Suprapubic skin (tissue), 4 donors: ENCODE data around the gene FBH1. TPM values are rescaled to one million over a fixed set of nuclear protein-coding genes. Genes with fewer than 3 reads are reported as not detected.

ENCODE experiments used
- DNase-seq, 2 donors: peaks; one replicate each; pipeline ENCODE4 v3.0.0-alpha.2; 2019; ENCODE audit warnings: low spot score in 2 of 2
- H3K27ac ChIP-seq: fragments of 200-600 bp; sonication (generic); one replicate; pipeline ENCODE4 v1.5.1; 2019
- H3K27me3 ChIP-seq: fragments of 200-600 bp; sonication (generic); one replicate; pipeline ENCODE4 v1.5.1; 2019
- H3K36me3 ChIP-seq: fragments of 200-600 bp; sonication (generic); one replicate; pipeline ENCODE4 v1.5.1; 2019
- H3K4me1 ChIP-seq: fragments of 200-600 bp; sonication (generic); one replicate; pipeline ENCODE4 v1.5.1; 2019
- H3K4me3 ChIP-seq: fragments of 200-600 bp; sonication (generic); one replicate; pipeline ENCODE4 v1.5.1; 2019; ENCODE audit warnings: mild to moderate bottlenecking
- H3K9me3 ChIP-seq: fragments of 200-600 bp; sonication (generic); one replicate; pipeline ENCODE4 v1.5.1; 2019
- EP300 ChIP-seq: sonication (generic); formaldehyde crosslinking; IDR thresholded peaks from one replicate; pipeline ENCODE4 v1.6.1; 2017; ENCODE audit warnings: antibody characterized with exemption
- POLR2A ChIP-seq, 2 donors: fragments of 450-650 bp; IDR thresholded peaks; one replicate each; pipeline ENCODE4 v1.6.1; 2017; ENCODE audit warnings: antibody characterized with exemption in 2 of 2, mild to moderate bottlenecking in 2 of 2, moderate library complexity in 2 of 2
- POLR2AphosphoS5 ChIP-seq, 3 donors: sonication (generic); formaldehyde crosslinking; IDR thresholded peaks; one replicate each; pipeline ENCODE4 v1.6.1; 2017; ENCODE audit warnings: antibody characterized with exemption in 3 of 3
- WGBS: methylation state at CpG from one replicate; pipeline ENCODE4 v1.1.5; 2018; 5-methylcytosine and 5-hydroxymethylcytosine counted together
- total RNA-seq, 4 donors: library from RNA; depleted of rRNA; stranded (reverse); fragments of >200 nt; gene quantifications; one replicate each; pipeline ENCODE4 v1.1.0, GENCODE V29; 2016
- TF ChIP-seq, protein P1 (sequence below), 2 donors: fragments of 200-600 bp in 1 of 2; fragments of 450-650 bp in 1 of 2; sonication (generic) in 1 of 2; IDR thresholded peaks; one replicate each; pipeline ENCODE4 v1.5.1; 2016 to 2019; ENCODE audit warnings: antibody characterized with exemption in 2 of 2, mild to moderate bottlenecking in 1 of 2, moderate library complexity in 1 of 2

Gene FBH1
- total RNA-seq, 4 donors from 2014 or later = 70.9 to 131 (median 90.6) TPM

DNA sequence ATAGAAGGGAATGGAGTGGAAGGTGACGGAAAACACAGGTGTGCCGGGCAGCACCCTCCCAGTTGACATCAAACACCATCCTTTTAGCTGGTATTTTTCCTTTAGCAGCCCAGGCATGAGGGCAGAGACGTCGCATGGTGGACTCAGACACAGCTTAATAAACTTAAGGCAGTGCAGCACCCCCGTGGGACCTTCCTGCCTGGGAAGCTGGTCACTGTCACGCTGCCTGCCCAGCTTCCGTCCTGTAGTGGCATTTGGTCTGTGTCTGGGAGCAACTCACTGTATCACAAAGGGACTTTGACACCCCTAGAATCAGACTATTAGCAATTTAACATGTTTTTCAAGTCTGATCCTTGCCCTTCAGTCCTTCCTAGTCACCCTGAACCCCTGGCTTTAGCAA is 51.5 kb downstream of the FBH1 start:
- no peak for TF ChIP-seq POLR2A (IDR thresholded peaks at IDR 0.05)
- no peak for TF ChIP-seq EP300
- TF ChIP-seq POLR2AphosphoS5 (IDR thresholded peaks at IDR 0.05) = no peak
- TF ChIP-seq, protein P1, sequence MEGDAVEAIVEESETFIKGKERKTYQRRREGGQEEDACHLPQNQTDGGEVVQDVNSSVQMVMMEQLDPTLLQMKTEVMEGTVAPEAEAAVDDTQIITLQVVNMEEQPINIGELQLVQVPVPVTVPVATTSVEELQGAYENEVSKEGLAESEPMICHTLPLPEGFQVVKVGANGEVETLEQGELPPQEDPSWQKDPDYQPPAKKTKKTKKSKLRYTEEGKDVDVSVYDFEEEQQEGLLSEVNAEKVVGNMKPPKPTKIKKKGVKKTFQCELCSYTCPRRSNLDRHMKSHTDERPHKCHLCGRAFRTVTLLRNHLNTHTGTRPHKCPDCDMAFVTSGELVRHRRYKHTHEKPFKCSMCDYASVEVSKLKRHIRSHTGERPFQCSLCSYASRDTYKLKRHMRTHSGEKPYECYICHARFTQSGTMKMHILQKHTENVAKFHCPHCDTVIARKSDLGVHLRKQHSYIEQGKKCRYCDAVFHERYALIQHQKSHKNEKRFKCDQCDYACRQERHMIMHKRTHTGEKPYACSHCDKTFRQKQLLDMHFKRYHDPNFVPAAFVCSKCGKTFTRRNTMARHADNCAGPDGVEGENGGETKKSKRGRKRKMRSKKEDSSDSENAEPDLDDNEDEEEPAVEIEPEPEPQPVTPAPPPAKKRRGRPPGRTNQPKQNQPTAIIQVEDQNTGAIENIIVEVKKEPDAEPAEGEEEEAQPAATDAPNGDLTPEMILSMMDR (IDR thresholded peaks at IDR 0.05) = no peak
- Histone ChIP-seq H3K27me3 (no peaks in the 10 kb centered on the region), H3K4me3 (no peak overlapping the region), H3K27ac (peak overlapping the region; percentile 73), H3K36me3 (peaks cover 22% of the 10 kb centered on the region), H3K9me3 (no peaks in the 10 kb centered on the region), H3K4me1 (peaks cover 53% of the 10 kb centered on the region)
- no peak for DNase-seq
- WGBS = 66% methylated on average over 5 of the region's 7 CpGs

DNA sequence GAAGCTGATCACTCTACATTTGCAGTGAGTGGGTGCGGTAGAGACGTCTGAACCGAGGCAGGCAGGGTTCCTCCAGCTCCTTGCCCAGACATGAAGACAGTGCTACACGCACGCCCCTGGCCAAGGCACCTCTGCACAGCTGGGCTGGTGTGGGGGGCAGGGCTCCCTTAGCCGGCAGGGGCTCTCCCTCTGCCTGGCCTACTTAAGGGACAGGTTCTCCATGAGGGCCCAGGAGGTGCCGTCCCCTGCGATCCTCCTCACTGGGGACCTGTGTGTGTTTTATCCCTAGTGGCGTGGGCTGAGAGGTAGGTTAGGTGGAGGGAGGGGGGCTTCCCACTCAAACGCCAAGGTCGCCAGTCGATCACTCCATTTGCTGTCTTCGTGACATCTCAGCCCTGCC is 52.0 kb downstream of the FBH1 start:
- no peak overlapping the region for H3K4me3 ChIP-seq
- H3K9me3 ChIP-seq = no peaks in the 10 kb centered on the region
- H3K36me3 ChIP-seq = peaks cover 17% of the 10 kb centered on the region
- H3K27me3 ChIP-seq = no peaks in the 10 kb centered on the region
- H3K27ac ChIP-seq = peak overlapping the region; percentile 73
- 100% methylated on average over 2 of the region's 13 CpGs for WGBS
- TF ChIP-seq, protein P1 (IDR thresholded peaks at IDR 0.05) = no peak
- TF ChIP-seq POLR2AphosphoS5 (IDR thresholded peaks at IDR 0.05) (no peak), POLR2A (IDR thresholded peaks at IDR 0.05) (no peak)
- no peak for DNase-seq
- peaks cover 53% of the 10 kb centered on the region for H3K4me1 ChIP-seq

GRCh38 chr10:5942474-5942873 is 52.4 kb downstream of the FBH1 start:
- TF ChIP-seq EP300 = no peak
- TF ChIP-seq POLR2AphosphoS5 (IDR thresholded peaks at IDR 0.05) = no peak
- TF ChIP-seq, protein P1 (IDR thresholded peaks at IDR 0.05) = no peak
- no peak for TF ChIP-seq POLR2A (IDR thresholded peaks at IDR 0.05)
- 62% methylated on average over 16 of the region's 16 CpGs for WGBS
- Histone ChIP-seq H3K4me1 (peaks cover 53% of the 10 kb centered on the region), H3K27ac (peak overlapping the region; percentile 73), H3K36me3 (peaks cover 13% of the 10 kb centered on the region), H3K9me3 (no peaks in the 10 kb centered on the region), H3K27me3 (no peaks in the 10 kb centered on the region), H3K4me3 (no peak overlapping the region)
- DNase-seq = no peak

DNA sequence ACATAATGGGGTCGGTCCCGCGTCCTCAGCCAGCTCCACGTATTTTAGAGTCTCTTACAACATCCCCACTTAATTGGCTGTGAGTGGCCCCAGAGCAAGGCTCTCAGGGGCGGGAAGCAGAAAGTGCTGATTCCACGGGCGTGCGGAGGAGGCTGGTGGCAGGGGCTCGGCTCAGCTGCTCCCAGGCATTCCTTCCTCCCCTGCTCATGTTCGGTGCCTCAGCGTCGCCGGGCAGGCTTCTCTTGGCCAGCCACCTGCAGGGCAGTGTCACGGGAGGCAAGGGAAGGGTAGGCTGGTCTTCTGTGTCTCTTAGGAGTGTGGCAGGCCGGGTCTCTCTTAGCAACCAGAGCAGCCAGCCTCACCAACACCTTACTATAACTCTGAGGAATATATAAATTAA is 53.5 kb downstream of the FBH1 start:
- 55% methylated on average over 15 of the region's 15 CpGs for WGBS
- Histone ChIP-seq H3K27me3 (no peaks in the 10 kb centered on the region), H3K36me3 (peaks cover 2% of the 10 kb centered on the region), H3K9me3 (no peaks in the 10 kb centered on the region), H3K4me1 (peaks cover 53% of the 10 kb centered on the region), H3K4me3 (no peak overlapping the region), H3K27ac (peak overlapping the region; percentile 84)
- TF ChIP-seq, protein P1 (IDR thresholded peaks at IDR 0.05) = no peak
- TF ChIP-seq POLR2AphosphoS5 (IDR thresholded peaks at IDR 0.05) (no peak), POLR2A (IDR thresholded peaks at IDR 0.05) (no peak), EP300 (no peak)
- DNase-seq = no peak

- no peaks in the 10 kb centered on the region for H3K27me3 ChIP-seq
- no peaks in the 10 kb centered on the region for H3K9me3 ChIP-seq
- 45% methylated on average over 7 of the region's 7 CpGs for WGBS
- H3K36me3 ChIP-seq = no peaks in the 10 kb centered on the region
- H3K4me1 ChIP-seq = peaks cover 56% of the 10 kb centered on the region
- peak overlapping the region; percentile 84 for H3K27ac ChIP-seq
- peak; percentile 89 to 93 for DNase-seq
- H3K4me3 ChIP-seq = no peak overlapping the region
- TF ChIP-seq POLR2A (IDR thresholded peaks at IDR 0.05) = no peak
- TF ChIP-seq POLR2AphosphoS5 (IDR thresholded peaks at IDR 0.05) = peak in 2 of 3 donors; percentile 34 to 65
- no peak for TF ChIP-seq EP300
- TF ChIP-seq, protein P1 (IDR thresholded peaks at IDR 0.05) = no peak
Observed at GRCh38 chr10:5944389-5945189, 54.5 kb downstream of the FBH1 start.
